ENCODE data around the gene FHIT.

The FHIT gene

GRCh38 chr3:60120245-60120644, 1131.0 kb downstream of the FHIT start:
- H3K27ac ChIP-seq (ENCODE audit: low read depth, low read length), result no peak overlapping the region
- no peaks in the 10 kb centered on the region for H3K4me1 ChIP-seq (ENCODE audit: control insufficient read depth, low read depth, low read length)
- no peak overlapping the region for H4K5ac ChIP-seq (ENCODE audit: low read length)
- no peak overlapping the region for H3K9ac ChIP-seq (ENCODE audit: low read length)
- H3K23ac ChIP-seq (ENCODE audit: low read length), result no peak overlapping the region
- H2BK5ac ChIP-seq (ENCODE audit: low read length), result no peak overlapping the region
- no peak overlapping the region for H2BK120ac ChIP-seq (ENCODE audit: low read depth, low read length)
- H2AK5ac ChIP-seq (ENCODE audit: low read length), result no peak overlapping the region
- no peak overlapping the region for H3K4ac ChIP-seq (ENCODE audit: low read depth, low read length)
- H3K79me1 ChIP-seq (ENCODE audit: low read length), result no peaks in the 10 kb centered on the region
- H3K79me2 ChIP-seq (ENCODE audit: control insufficient read depth, insufficient read depth, low read length), result no peaks in the 10 kb centered on the region
- H3K27me3 ChIP-seq (ENCODE audit: insufficient read depth, low read length, poor library complexity), result no peaks in the 10 kb centered on the region
- H4K8ac ChIP-seq (ENCODE audit: low read depth, low read length), result no peak overlapping the region
- H3K4me3 ChIP-seq (ENCODE audit: low read length), result no peak overlapping the region
- H3K36me3 ChIP-seq (ENCODE audit: control insufficient read depth, insufficient read depth, low read length), result no peaks in the 10 kb centered on the region
- H2BK15ac ChIP-seq (replicated peaks; ENCODE audit: low read depth), result no peak overlapping the region
- H3K56ac ChIP-seq (ENCODE audit: low read length), result no peak overlapping the region
- WGBS (ENCODE audit: extremely low coverage, insufficient coverage, low lambda C conversion rate), result no CpG with 5 or more reads among the region's 3 CpGs
- no peak overlapping the region for H3K18ac ChIP-seq (ENCODE audit: low read length)
- no peak for DNase-seq
- no peak overlapping the region for H3K4me2 ChIP-seq (ENCODE audit: low read length)

DNA sequence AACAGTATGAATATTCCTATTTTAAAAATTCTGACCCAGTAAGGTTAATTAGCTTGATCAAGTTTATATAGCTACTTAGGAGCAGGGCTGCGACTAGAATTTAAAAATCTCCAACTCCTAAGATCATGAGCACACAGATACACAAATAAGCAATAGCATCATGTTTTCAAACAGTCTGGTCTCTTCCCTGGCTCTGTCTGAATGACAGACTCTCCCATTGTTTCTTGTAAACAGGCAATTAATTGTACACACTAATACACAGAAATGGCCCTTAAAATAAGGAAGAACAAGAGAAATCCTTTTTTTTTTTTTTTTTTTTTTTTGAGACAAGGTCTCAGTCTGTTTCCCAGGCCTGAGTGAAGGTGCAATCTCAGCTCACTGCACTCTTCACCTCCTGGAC, 1137.1 kb downstream of the FHIT start:
- no peak for DNase-seq
- Histone ChIP-seq H3K79me1 (ENCODE audit: low read length) (no peaks in the 10 kb centered on the region), H4K8ac (ENCODE audit: low read depth, low read length) (no peak overlapping the region), H3K4me3 (ENCODE audit: low read length) (no peak overlapping the region), H3K4me1 (ENCODE audit: control insufficient read depth, low read depth, low read length) (no peaks in the 10 kb centered on the region), H3K4ac (ENCODE audit: low read depth, low read length) (no peak overlapping the region), H3K79me2 (ENCODE audit: control insufficient read depth, insufficient read depth, low read length) (no peaks in the 10 kb centered on the region), H3K18ac (ENCODE audit: low read length) (no peak overlapping the region), H3K36me3 (ENCODE audit: control insufficient read depth, insufficient read depth, low read length) (no peaks in the 10 kb centered on the region), H3K4me2 (ENCODE audit: low read length) (no peak overlapping the region), H2BK120ac (ENCODE audit: low read depth, low read length) (no peak overlapping the region), H2BK15ac (replicated peaks; ENCODE audit: low read depth) (no peak overlapping the region), H2BK5ac (ENCODE audit: low read length) (no peak overlapping the region), H2AK5ac (ENCODE audit: low read length) (no peak overlapping the region), H4K5ac (ENCODE audit: low read length) (no peak overlapping the region), H3K27ac (ENCODE audit: low read depth, low read length) (no peak overlapping the region), H3K27me3 (ENCODE audit: insufficient read depth, low read length, poor library complexity) (no peaks in the 10 kb centered on the region), H3K9ac (ENCODE audit: low read length) (no peak overlapping the region), H3K56ac (ENCODE audit: low read length) (no peak overlapping the region), H3K23ac (ENCODE audit: low read length) (no peak overlapping the region)
- WGBS (ENCODE audit: extremely low coverage, insufficient coverage, low lambda C conversion rate), result no CpG with 5 or more reads among the region's 1 CpG

GRCh38 chr3:60107275-60107674, 1144.0 kb downstream of the FHIT start:
- WGBS (ENCODE audit: extremely low coverage, insufficient coverage, low lambda C conversion rate), result no CpG with 5 or more reads among the region's 2 CpGs

DNA sequence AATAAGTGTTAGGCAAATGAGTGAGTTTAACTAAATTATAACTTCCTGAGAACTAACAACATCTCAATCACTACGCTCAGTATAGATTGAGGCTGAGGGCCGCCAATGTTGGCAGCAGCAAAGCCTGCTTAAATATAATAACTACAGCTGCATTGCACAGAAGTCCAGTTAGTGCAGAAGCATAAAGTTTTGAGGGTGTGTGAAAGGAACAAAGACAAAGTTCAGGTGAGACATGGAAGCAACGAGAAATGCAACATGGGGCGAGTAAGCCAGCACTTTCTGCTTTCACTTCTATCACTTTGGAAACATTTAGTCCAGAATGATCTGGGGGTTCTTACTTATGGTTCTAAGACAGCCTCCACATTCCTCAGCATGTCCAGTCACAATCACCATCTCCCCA, 1149.1 kb downstream of the FHIT start:
- no peaks in the 10 kb centered on the region for H3K36me3 ChIP-seq (ENCODE audit: control insufficient read depth, insufficient read depth, low read length)

More at GRCh38 chr3:60107275-60107674, 1144.0 kb downstream of the FHIT start:
- Histone ChIP-seq H3K4me2 (ENCODE audit: low read length) (no peak overlapping the region), H3K4ac (ENCODE audit: low read depth, low read length) (no peak overlapping the region), H2BK120ac (ENCODE audit: low read depth, low read length) (no peak overlapping the region), H2AK5ac (ENCODE audit: low read length) (no peak overlapping the region), H3K18ac (ENCODE audit: low read length) (no peak overlapping the region), H4K5ac (ENCODE audit: low read length) (no peak overlapping the region), H3K36me3 (ENCODE audit: control insufficient read depth, insufficient read depth, low read length) (no peaks in the 10 kb centered on the region), H3K23ac (ENCODE audit: low read length) (no peak overlapping the region), H2BK5ac (ENCODE audit: low read length) (no peak overlapping the region), H3K79me2 (ENCODE audit: control insufficient read depth, insufficient read depth, low read length) (no peaks in the 10 kb centered on the region), H3K4me1 (ENCODE audit: control insufficient read depth, low read depth, low read length) (peaks cover 3% of the 10 kb centered on the region), H3K4me3 (ENCODE audit: low read length) (no peak overlapping the region), H3K9ac (ENCODE audit: low read length) (no peak overlapping the region), H3K27me3 (ENCODE audit: insufficient read depth, low read length, poor library complexity) (no peaks in the 10 kb centered on the region), H4K8ac (ENCODE audit: low read depth, low read length) (no peak overlapping the region), H3K27ac (ENCODE audit: low read depth, low read length) (no peak overlapping the region), H2BK15ac (replicated peaks; ENCODE audit: low read depth) (no peak overlapping the region), H3K79me1 (ENCODE audit: low read length) (no peaks in the 10 kb centered on the region), H3K56ac (ENCODE audit: low read length) (no peak overlapping the region)
- no peak for DNase-seq

DNA sequence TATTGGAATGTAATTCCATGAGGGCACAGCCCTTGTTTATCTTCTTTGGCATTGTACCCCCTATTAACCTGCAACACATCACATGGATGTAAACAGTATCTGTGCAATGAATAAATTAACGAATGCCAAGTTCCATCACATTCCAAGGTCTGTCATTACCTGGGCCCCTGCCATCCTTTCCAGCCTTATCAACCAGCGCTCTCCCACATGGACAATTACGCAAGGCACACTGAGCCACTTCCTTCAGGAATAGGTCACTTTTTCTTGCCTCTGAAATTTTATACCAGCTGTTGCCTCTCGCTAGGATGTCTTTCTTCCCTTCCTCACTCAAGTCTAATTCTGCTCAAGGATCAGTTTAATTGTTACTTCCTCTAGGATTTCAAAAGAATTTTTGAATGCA, 1149.6 kb downstream of the FHIT start:
- Histone ChIP-seq H2BK15ac (replicated peaks; ENCODE audit: low read depth) (no peak overlapping the region), H3K56ac (ENCODE audit: low read length) (no peak overlapping the region), H3K79me2 (ENCODE audit: control insufficient read depth, insufficient read depth, low read length) (no peaks in the 10 kb centered on the region), H3K9ac (ENCODE audit: low read length) (no peak overlapping the region), H4K8ac (ENCODE audit: low read depth, low read length) (no peak overlapping the region), H3K4ac (ENCODE audit: low read depth, low read length) (no peak overlapping the region), H2BK120ac (ENCODE audit: low read depth, low read length) (no peak overlapping the region), H3K4me1 (ENCODE audit: control insufficient read depth, low read depth, low read length) (peaks cover 3% of the 10 kb centered on the region), H3K79me1 (ENCODE audit: low read length) (no peaks in the 10 kb centered on the region), H3K4me3 (ENCODE audit: low read length) (no peak overlapping the region), H3K36me3 (ENCODE audit: control insufficient read depth, insufficient read depth, low read length) (no peaks in the 10 kb centered on the region), H3K23ac (ENCODE audit: low read length) (no peak overlapping the region), H3K4me2 (ENCODE audit: low read length) (no peak overlapping the region), H3K18ac (ENCODE audit: low read length) (no peak overlapping the region), H2AK5ac (ENCODE audit: low read length) (no peak overlapping the region), H3K27me3 (ENCODE audit: insufficient read depth, low read length, poor library complexity) (no peaks in the 10 kb centered on the region), H2BK5ac (ENCODE audit: low read length) (no peak overlapping the region), H4K5ac (ENCODE audit: low read length) (no peak overlapping the region), H3K27ac (ENCODE audit: low read depth, low read length) (no peak overlapping the region)
- DNase-seq, result no peak
- no CpG with 5 or more reads among the region's 4 CpGs for WGBS (ENCODE audit: extremely low coverage, insufficient coverage, low lambda C conversion rate)

More for the DNA sequence above, 1149.1 kb downstream of the FHIT start:
- Histone ChIP-seq H3K4ac (ENCODE audit: low read depth, low read length) (no peak overlapping the region), H3K27ac (ENCODE audit: low read depth, low read length) (no peak overlapping the region), H3K4me2 (ENCODE audit: low read length) (no peak overlapping the region), H2BK120ac (ENCODE audit: low read depth, low read length) (no peak overlapping the region), H3K79me2 (ENCODE audit: control insufficient read depth, insufficient read depth, low read length) (no peaks in the 10 kb centered on the region), H2AK5ac (ENCODE audit: low read length) (no peak overlapping the region), H3K79me1 (ENCODE audit: low read length) (no peaks in the 10 kb centered on the region), H3K4me3 (ENCODE audit: low read length) (no peak overlapping the region), H3K18ac (ENCODE audit: low read length) (peak overlapping the region; percentile 51), H2BK5ac (ENCODE audit: low read length) (no peak overlapping the region), H4K5ac (ENCODE audit: low read length) (no peak overlapping the region), H3K9ac (ENCODE audit: low read length) (no peak overlapping the region), H3K27me3 (ENCODE audit: insufficient read depth, low read length, poor library complexity) (no peaks in the 10 kb centered on the region), H2BK15ac (replicated peaks; ENCODE audit: low read depth) (no peak overlapping the region), H4K8ac (ENCODE audit: low read depth, low read length) (no peak overlapping the region), H3K4me1 (ENCODE audit: control insufficient read depth, low read depth, low read length) (peaks cover 3% of the 10 kb centered on the region), H3K23ac (ENCODE audit: low read length) (no peak overlapping the region), H3K56ac (ENCODE audit: low read length) (no peak overlapping the region)
- no peak for DNase-seq
- no CpG with 5 or more reads among the region's 4 CpGs for WGBS (ENCODE audit: extremely low coverage, insufficient coverage, low lambda C conversion rate)

DNA sequence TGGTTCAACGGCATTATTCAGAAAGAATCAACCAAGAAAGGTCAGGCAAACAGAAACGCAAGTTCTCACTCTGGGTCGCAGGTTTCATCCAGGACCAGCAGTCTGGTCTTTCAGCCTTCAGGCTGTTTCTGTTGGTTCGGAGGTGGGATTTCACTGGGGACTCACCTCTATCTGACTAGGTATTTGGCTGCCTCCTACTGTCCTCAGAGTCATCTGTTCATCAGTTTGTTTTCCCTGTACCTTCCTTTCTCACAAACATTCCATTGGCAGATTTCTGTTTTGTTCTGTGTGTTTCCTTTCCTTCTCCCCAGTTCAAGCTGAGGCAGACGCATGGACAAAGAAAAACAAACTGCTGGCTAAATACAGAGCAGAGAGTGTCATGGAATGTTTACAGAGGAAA, 1154.8 kb downstream of the FHIT start:
- Histone ChIP-seq H2BK5ac (ENCODE audit: low read length) (no peak overlapping the region), H3K9ac (ENCODE audit: low read length) (no peak overlapping the region), H2AK5ac (ENCODE audit: low read length) (no peak overlapping the region), H3K27ac (ENCODE audit: low read depth, low read length) (no peak overlapping the region), H3K18ac (ENCODE audit: low read length) (no peak overlapping the region), H3K4me1 (ENCODE audit: control insufficient read depth, low read depth, low read length) (no peaks in the 10 kb centered on the region), H3K79me1 (ENCODE audit: low read length) (no peaks in the 10 kb centered on the region), H3K4ac (ENCODE audit: low read depth, low read length) (no peak overlapping the region), H3K4me2 (ENCODE audit: low read length) (no peak overlapping the region), H3K56ac (ENCODE audit: low read length) (no peak overlapping the region), H4K8ac (ENCODE audit: low read depth, low read length) (no peak overlapping the region), H3K27me3 (ENCODE audit: insufficient read depth, low read length, poor library complexity) (no peaks in the 10 kb centered on the region), H4K5ac (ENCODE audit: low read length) (no peak overlapping the region), H3K79me2 (ENCODE audit: control insufficient read depth, insufficient read depth, low read length) (no peaks in the 10 kb centered on the region), H3K4me3 (ENCODE audit: low read length) (no peak overlapping the region), H3K36me3 (ENCODE audit: control insufficient read depth, insufficient read depth, low read length) (no peaks in the 10 kb centered on the region), H3K23ac (ENCODE audit: low read length) (no peak overlapping the region), H2BK15ac (replicated peaks; ENCODE audit: low read depth) (no peak overlapping the region), H2BK120ac (ENCODE audit: low read depth, low read length) (no peak overlapping the region)
- no CpG with 5 or more reads among the region's 5 CpGs for WGBS (ENCODE audit: extremely low coverage, insufficient coverage, low lambda C conversion rate)
- DNase-seq, result peak; percentile 57
